Mucosa of descending colon (tissue), 3 donors: ENCODE results near the gene SLC25A27. TPM values are rescaled to one million over a fixed set of nuclear protein-coding genes. Genes with fewer than 3 reads are reported as not detected.

Experiments
- ATAC-seq: fragments of 200-7000 bp; cut with Tn5 transposase; one replicate; pipeline ENCODE4 v1.9.1; 2020; ENCODE audit warnings: mild to moderate bottlenecking, moderate library complexity
- DNase-seq, 3 donors: peaks; one replicate each; pipeline ENCODE4 v3.0.0-alpha.2; 2020
- H3K36me3 ChIP-seq: fragments of 200-600 bp; one replicate; pipeline ENCODE4 v1.8.0; 2021; ENCODE audit warnings: low read depth, mild to moderate bottlenecking
- H3K4me1 ChIP-seq: fragments of 200-600 bp; one replicate; pipeline ENCODE4 v1.8.0; 2021; ENCODE audit warnings: low read depth, mild to moderate bottlenecking
- H3K4me3 ChIP-seq: fragments of 200-600 bp; one replicate; pipeline ENCODE4 v1.8.0; 2021; ENCODE audit warnings: mild to moderate bottlenecking
- H3K9me3 ChIP-seq: fragments of 200-600 bp; one replicate; pipeline ENCODE4 v1.8.0; 2021; ENCODE audit warnings: mild to moderate bottlenecking
- intact Hi-C, 2 donors: fragments of 100-400 bp; cut with DNase I in 1 of 2; cut with micrococcal nuclease in 1 of 2; formaldehyde crosslinking; loops; one replicate each; pipeline versions ENCODE4 v1.11.0 to v1.11.1; 2022; cut with DNase I, micrococcal nuclease
- long read RNA-seq, 2 donors: library from polyadenylated mRNA; unstranded; transcript quantifications; one replicate each; pipeline ENCODE4 v2.0.0, GENCODE V29; 2019 to 2021
- total RNA-seq, 3 donors: library from RNA; stranded (reverse); fragmentation: NEBNext Ultra II Directional in 2 of 3; extraction: Animal tissue kit (Norgen Biotek cat#: 25700) in 2 of 3; gene quantifications; one replicate each; pipeline versions ENCODE4 v1.2.1 to v1.2.4, GENCODE V29; 2021 to 2023
- TF ChIP-seq, protein P1 (sequence below): fragments of 200-600 bp; IDR thresholded peaks from one replicate; pipeline ENCODE4 v1.8.0; 2022; ENCODE audit warnings: antibody characterized with exemption, mild to moderate bottlenecking
- donor health status: DM: no; HTN: no; CAD: no; lungs with moderate emphysema.
- donor health status: DM: no; HTN: no; CAD: no.
- donor health status: DM: no; HTN: yes; CAD: no.

SLC25A27 gene, protein sequence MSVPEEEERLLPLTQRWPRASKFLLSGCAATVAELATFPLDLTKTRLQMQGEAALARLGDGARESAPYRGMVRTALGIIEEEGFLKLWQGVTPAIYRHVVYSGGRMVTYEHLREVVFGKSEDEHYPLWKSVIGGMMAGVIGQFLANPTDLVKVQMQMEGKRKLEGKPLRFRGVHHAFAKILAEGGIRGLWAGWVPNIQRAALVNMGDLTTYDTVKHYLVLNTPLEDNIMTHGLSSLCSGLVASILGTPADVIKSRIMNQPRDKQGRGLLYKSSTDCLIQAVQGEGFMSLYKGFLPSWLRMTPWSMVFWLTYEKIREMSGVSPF
- 10 to 100 TPM; 12.8 to 19.5 (median 19.4) TPM for total RNA-seq
- long read RNA-seq, donor 1, partial matches to known transcripts, result 0 of 6 reads
- long read RNA-seq, donor 1, other reads (novel, unspliced or antisense), result 6 of 6 reads
- long read RNA-seq, donor 2, partial matches to known transcripts, result 1 of 2 reads
- long read RNA-seq, donor 2, other reads (novel, unspliced or antisense), result 1 of 2 reads

- H3K36me3 ChIP-seq, result no peaks in the 10 kb centered on the region
- ATAC-seq (peak; percentile 99), DNase-seq (peak; percentile 95 to 97 (median 96))
- TF ChIP-seq, protein P1, sequence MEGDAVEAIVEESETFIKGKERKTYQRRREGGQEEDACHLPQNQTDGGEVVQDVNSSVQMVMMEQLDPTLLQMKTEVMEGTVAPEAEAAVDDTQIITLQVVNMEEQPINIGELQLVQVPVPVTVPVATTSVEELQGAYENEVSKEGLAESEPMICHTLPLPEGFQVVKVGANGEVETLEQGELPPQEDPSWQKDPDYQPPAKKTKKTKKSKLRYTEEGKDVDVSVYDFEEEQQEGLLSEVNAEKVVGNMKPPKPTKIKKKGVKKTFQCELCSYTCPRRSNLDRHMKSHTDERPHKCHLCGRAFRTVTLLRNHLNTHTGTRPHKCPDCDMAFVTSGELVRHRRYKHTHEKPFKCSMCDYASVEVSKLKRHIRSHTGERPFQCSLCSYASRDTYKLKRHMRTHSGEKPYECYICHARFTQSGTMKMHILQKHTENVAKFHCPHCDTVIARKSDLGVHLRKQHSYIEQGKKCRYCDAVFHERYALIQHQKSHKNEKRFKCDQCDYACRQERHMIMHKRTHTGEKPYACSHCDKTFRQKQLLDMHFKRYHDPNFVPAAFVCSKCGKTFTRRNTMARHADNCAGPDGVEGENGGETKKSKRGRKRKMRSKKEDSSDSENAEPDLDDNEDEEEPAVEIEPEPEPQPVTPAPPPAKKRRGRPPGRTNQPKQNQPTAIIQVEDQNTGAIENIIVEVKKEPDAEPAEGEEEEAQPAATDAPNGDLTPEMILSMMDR, result no peak
- no peaks in the 10 kb centered on the region for H3K9me3 ChIP-seq
- peaks cover 15% of the 10 kb centered on the region for H3K4me1 ChIP-seq
- peak within 1 kb of the TSS; percentile 73 for H3K4me3 ChIP-seq
- intact Hi-C loops, result no loop called here
Observed at GRCh38 chr6:46652603-46653438, at the start of gene SLC25A27, which contains the start of gene CYP39A1. TSS of gene SLC25A27 (plus strand) at chr6:46652975. CDS start at chr6:46653193, 218 bp downstream. TSS of gene CYP39A1 (minus strand) at chr6:46652818. CDS start at chr6:46652582, 236 bp downstream.

DNA sequence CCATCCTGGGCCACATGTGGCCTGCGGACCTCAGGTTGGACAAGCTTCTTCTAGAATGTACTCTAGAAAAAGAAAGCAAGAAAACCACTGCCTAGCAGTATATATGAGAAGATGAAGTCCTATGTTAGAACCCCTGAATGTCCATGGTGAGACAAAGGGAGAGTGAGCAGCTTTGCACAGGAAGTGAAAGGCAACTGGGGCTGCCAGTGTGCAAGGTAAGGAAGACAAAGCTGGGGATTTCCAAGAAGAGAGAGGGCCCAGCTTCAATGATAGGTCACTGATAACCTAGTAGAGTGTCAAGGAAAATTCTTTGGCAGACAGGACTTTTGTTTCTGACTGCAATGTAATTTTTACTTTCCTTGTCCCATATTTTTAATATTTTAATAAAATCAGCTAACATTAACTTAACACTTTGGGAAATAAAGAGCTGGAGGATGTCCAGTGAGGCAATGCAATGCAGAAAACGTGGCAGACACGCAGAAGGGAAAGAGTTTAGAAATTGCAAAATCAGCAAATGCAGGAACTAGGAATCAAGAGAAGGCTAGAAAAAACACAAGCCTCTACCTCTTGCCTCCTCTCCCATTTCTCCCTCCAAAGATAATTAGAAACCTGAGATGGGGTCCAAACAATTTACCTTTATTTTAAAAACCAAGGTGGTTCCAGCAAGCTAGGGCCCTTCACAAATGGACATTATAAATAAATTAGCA lies 47.5 kb upstream of the SLC25A27 start:
- Histone ChIP-seq H3K4me3 (no peak overlapping the region), H3K9me3 (no peaks in the 10 kb centered on the region), H3K36me3 (no peaks in the 10 kb centered on the region), H3K4me1 (no peaks in the 10 kb centered on the region)
- TF ChIP-seq, protein P1, result no peak
- ATAC-seq (no peak), DNase-seq (no peak)
- intact Hi-C loops, result no loop called here

DNA sequence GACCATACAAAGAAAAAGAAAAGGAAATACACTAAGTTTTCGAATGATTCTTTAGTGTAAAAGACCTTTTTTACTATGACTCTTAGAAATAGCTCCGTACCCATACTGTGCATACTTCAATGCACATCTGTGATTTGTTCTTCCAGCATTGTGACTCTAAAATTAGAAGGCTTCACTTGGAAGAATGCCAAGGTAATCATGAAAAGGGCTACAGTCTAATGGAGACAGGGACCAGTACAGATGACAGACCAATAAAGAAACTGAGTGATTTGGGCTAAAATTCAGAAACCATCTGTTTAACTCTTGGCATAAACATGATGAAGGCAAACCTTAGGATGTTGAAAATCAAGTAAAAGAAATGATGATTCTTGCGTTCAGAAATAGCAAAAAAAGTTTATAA lies 46.4 kb upstream of the SLC25A27 start:
- DNase-seq, result no peak
- intact Hi-C loops, result no loop called here

GRCh38 chr6:46610862-46611553 lies 41.8 kb upstream of the SLC25A27 start:
- TF ChIP-seq, protein P1, result no peak
- intact Hi-C loops, result no loop called here

More for the DNA sequence above, 46.4 kb upstream of the SLC25A27 start:
- H3K9me3 ChIP-seq, result no peaks in the 10 kb centered on the region
- H3K4me1 ChIP-seq, result no peaks in the 10 kb centered on the region
- TF ChIP-seq, protein P1, result no peak
- no peak overlapping the region for H3K4me3 ChIP-seq
- H3K36me3 ChIP-seq, result no peaks in the 10 kb centered on the region
- no peak for ATAC-seq

DNA sequence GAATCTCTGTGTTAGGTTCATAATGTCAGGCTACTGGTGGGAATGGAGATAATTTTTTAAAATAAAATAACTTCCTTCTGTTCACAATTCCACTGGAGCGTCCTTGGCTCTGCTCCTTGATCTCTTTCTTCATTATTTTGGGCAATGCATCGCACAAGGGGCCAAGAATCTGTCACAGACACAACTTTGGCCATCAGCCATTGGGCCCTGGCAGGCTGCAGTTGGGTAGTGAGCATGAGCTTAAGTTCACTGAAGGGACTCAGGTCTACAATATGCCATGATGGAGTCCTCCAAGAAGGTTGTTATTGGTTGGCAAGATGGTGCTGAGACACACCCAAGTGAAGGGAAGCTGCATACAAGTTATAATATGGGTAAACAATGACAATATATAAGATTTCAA lies 40.1 kb upstream of the SLC25A27 start:
- DNase-seq (no peak), ATAC-seq (no peak)
- no peaks in the 10 kb centered on the region for H3K4me1 ChIP-seq
- intact Hi-C loops, result no loop called here
- no peak overlapping the region for H3K4me3 ChIP-seq
- H3K9me3 ChIP-seq, result no peaks in the 10 kb centered on the region
- H3K36me3 ChIP-seq, result no peaks in the 10 kb centered on the region
- TF ChIP-seq, protein P1, result no peak

More at GRCh38 chr6:46610862-46611553, 41.8 kb upstream of the SLC25A27 start:
- DNase-seq (no peak), ATAC-seq (no peak)
- no peaks in the 10 kb centered on the region for H3K9me3 ChIP-seq
- no peak overlapping the region for H3K4me3 ChIP-seq
- H3K36me3 ChIP-seq, result no peaks in the 10 kb centered on the region
- H3K4me1 ChIP-seq, result no peaks in the 10 kb centered on the region
